ENCODE data around the gene MSANTD1. TPM values are rescaled to one million over a fixed set of nuclear protein-coding genes. Genes with fewer than 3 reads are reported as not detected.

The MSANTD1 gene
- total RNA-seq, 1 experiment from 2014 or later, result 1.4 TPM

DNA sequence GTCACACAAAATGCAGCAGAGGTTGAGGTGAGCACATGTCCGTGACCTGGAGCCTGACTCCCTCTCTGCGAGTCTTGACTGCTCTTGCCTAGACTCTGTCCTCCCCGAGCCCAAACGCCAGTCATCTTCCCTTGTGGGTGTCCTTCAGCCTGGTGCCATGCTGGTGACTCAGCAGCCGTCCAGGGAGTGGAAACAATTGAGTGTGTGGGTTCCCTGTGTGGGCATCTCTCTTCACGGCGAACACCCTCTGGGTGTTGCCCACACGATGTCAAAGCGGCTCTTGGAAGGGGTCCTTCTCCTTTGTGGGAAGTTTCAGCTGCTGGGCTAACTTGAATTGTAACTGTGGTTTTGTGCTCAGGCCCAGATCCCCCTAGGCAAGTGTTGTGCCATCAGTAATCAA is 17.5 kb upstream of the MSANTD1 start:
- no peak overlapping the region for H3K27ac Mint-ChIP-seq (ENCODE audit: unreplicated experiment)
- no peak overlapping the region for H3K4me3 Mint-ChIP-seq (ENCODE audit: low read depth, unreplicated experiment)
- intact Hi-C loops (cut with micrococcal nuclease; ENCODE audit: unreplicated experiment), result no loop called here
- H3K36me3 Mint-ChIP-seq (ENCODE audit: insufficient read depth, unreplicated experiment), result peaks cover 14% of the 10 kb centered on the region
- no peak for DNase-seq
- peaks cover 6% of the 10 kb centered on the region for H3K9me3 Mint-ChIP-seq (ENCODE audit: low read depth, unreplicated experiment)
- no peaks in the 10 kb centered on the region for H3K27me3 Mint-ChIP-seq (ENCODE audit: unreplicated experiment)
- BruUV-seq (replicated peaks), result no TSS peak
- CTCF ChIA-PET, result no interaction called here
- TF ChIP-seq, protein P1, sequence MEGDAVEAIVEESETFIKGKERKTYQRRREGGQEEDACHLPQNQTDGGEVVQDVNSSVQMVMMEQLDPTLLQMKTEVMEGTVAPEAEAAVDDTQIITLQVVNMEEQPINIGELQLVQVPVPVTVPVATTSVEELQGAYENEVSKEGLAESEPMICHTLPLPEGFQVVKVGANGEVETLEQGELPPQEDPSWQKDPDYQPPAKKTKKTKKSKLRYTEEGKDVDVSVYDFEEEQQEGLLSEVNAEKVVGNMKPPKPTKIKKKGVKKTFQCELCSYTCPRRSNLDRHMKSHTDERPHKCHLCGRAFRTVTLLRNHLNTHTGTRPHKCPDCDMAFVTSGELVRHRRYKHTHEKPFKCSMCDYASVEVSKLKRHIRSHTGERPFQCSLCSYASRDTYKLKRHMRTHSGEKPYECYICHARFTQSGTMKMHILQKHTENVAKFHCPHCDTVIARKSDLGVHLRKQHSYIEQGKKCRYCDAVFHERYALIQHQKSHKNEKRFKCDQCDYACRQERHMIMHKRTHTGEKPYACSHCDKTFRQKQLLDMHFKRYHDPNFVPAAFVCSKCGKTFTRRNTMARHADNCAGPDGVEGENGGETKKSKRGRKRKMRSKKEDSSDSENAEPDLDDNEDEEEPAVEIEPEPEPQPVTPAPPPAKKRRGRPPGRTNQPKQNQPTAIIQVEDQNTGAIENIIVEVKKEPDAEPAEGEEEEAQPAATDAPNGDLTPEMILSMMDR (IDR thresholded peaks at IDR 0.05; ENCODE audit: unreplicated experiment), result no peak
- H3K4me1 Mint-ChIP-seq (ENCODE audit: low read depth, unreplicated experiment), result no peaks in the 10 kb centered on the region

- no peak for DNase-seq
- no peaks in the 10 kb centered on the region for H3K4me1 Mint-ChIP-seq (ENCODE audit: low read depth, unreplicated experiment)
- H3K9me3 Mint-ChIP-seq (ENCODE audit: low read depth, unreplicated experiment), result peaks cover 6% of the 10 kb centered on the region
- BruUV-seq (replicated peaks), result no TSS peak
- CTCF ChIA-PET, result no interaction called here
- no peaks in the 10 kb centered on the region for H3K27me3 Mint-ChIP-seq (ENCODE audit: unreplicated experiment)
- H3K27ac Mint-ChIP-seq (ENCODE audit: unreplicated experiment), result no peak overlapping the region
- H3K36me3 Mint-ChIP-seq (ENCODE audit: insufficient read depth, unreplicated experiment), result peaks cover 14% of the 10 kb centered on the region
- intact Hi-C loops (cut with micrococcal nuclease; ENCODE audit: unreplicated experiment), result no loop called here
- TF ChIP-seq, protein P1 (IDR thresholded peaks at IDR 0.05; ENCODE audit: unreplicated experiment), result no peak
- H3K4me3 Mint-ChIP-seq (ENCODE audit: low read depth, unreplicated experiment), result no peak overlapping the region
Observed at GRCh38 chr4:3232001-3232400, 17.0 kb upstream of the MSANTD1 start.

GRCh38 chr4:3232871-3233271 is 16.1 kb upstream of the MSANTD1 start:
- H3K9me3 Mint-ChIP-seq (ENCODE audit: low read depth, unreplicated experiment), result peaks cover 6% of the 10 kb centered on the region
- H3K4me3 Mint-ChIP-seq (ENCODE audit: low read depth, unreplicated experiment), result no peak overlapping the region
- TF ChIP-seq, protein P1 (IDR thresholded peaks at IDR 0.05; ENCODE audit: unreplicated experiment), result no peak
- no peaks in the 10 kb centered on the region for H3K27me3 Mint-ChIP-seq (ENCODE audit: unreplicated experiment)
- intact Hi-C loops (cut with micrococcal nuclease; ENCODE audit: unreplicated experiment), result no loop called here
- CTCF ChIA-PET, result no interaction called here
- BruUV-seq (replicated peaks), result no TSS peak
- no peak for DNase-seq
- H3K4me1 Mint-ChIP-seq (ENCODE audit: low read depth, unreplicated experiment), result no peaks in the 10 kb centered on the region
- H3K27ac Mint-ChIP-seq (ENCODE audit: unreplicated experiment), result no peak overlapping the region
- peaks cover 14% of the 10 kb centered on the region for H3K36me3 Mint-ChIP-seq (ENCODE audit: insufficient read depth, unreplicated experiment)

DNA sequence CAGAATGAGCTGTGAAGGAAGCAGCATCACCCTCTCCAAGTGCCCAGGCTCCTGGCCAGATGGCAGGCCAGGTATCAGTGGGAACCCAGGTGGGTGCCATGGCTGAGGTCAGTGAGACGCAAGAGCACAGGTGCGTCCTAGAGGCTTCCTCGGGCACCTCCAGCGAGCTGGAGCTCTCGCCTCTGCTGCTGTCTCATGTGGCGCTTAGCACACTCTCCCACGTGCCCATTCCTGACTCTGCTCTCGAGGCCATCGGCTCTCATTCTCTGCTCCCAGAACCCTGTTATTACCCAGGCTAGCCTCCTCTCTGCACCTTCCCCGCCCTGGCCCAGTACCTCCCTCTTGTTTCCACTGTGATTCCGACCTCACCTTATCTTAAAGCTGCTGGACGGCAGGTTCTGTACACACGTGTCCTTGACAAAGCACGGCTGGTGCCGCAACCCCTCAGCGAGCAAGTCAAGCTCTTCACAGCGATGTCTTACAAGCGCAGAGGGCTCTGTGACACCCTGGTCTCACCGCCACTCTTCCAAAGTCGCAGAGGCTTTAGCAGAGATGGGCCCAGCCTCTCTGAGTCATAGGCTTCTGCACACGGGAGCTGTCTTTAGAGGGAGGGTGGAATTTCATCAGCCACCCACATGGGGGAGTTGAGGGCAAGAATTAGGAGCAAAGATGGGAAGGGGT is 15.4 kb upstream of the MSANTD1 start:
- TF ChIP-seq, protein P1 (IDR thresholded peaks at IDR 0.05; ENCODE audit: unreplicated experiment), result no peak
- intact Hi-C loops (cut with micrococcal nuclease; ENCODE audit: unreplicated experiment), result no loop called here
- CTCF ChIA-PET, result no interaction called here
- Mint-ChIP-seq H3K36me3 (ENCODE audit: insufficient read depth, unreplicated experiment) (peaks cover 14% of the 10 kb centered on the region), H3K27me3 (ENCODE audit: unreplicated experiment) (no peaks in the 10 kb centered on the region), H3K4me1 (ENCODE audit: low read depth, unreplicated experiment) (no peaks in the 10 kb centered on the region), H3K4me3 (ENCODE audit: low read depth, unreplicated experiment) (no peak overlapping the region), H3K27ac (ENCODE audit: unreplicated experiment) (no peak overlapping the region), H3K9me3 (ENCODE audit: low read depth, unreplicated experiment) (peaks cover 6% of the 10 kb centered on the region)
- no TSS peak for BruUV-seq (replicated peaks)
- DNase-seq, result no peak

Measured in Calu3 (cell line).